ENCODE measurements around the gene HYOU1.
"Not testable (repeated sequence)": the region's sequence is repeated elsewhere in the genome, so short reads cannot be mapped to it uniquely, and the experiment has no call there.

The HYOU1 gene, protein sequence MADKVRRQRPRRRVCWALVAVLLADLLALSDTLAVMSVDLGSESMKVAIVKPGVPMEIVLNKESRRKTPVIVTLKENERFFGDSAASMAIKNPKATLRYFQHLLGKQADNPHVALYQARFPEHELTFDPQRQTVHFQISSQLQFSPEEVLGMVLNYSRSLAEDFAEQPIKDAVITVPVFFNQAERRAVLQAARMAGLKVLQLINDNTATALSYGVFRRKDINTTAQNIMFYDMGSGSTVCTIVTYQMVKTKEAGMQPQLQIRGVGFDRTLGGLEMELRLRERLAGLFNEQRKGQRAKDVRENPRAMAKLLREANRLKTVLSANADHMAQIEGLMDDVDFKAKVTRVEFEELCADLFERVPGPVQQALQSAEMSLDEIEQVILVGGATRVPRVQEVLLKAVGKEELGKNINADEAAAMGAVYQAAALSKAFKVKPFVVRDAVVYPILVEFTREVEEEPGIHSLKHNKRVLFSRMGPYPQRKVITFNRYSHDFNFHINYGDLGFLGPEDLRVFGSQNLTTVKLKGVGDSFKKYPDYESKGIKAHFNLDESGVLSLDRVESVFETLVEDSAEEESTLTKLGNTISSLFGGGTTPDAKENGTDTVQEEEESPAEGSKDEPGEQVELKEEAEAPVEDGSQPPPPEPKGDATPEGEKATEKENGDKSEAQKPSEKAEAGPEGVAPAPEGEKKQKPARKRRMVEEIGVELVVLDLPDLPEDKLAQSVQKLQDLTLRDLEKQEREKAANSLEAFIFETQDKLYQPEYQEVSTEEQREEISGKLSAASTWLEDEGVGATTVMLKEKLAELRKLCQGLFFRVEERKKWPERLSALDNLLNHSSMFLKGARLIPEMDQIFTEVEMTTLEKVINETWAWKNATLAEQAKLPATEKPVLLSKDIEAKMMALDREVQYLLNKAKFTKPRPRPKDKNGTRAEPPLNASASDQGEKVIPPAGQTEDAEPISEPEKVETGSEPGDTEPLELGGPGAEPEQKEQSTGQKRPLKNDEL

DNA sequence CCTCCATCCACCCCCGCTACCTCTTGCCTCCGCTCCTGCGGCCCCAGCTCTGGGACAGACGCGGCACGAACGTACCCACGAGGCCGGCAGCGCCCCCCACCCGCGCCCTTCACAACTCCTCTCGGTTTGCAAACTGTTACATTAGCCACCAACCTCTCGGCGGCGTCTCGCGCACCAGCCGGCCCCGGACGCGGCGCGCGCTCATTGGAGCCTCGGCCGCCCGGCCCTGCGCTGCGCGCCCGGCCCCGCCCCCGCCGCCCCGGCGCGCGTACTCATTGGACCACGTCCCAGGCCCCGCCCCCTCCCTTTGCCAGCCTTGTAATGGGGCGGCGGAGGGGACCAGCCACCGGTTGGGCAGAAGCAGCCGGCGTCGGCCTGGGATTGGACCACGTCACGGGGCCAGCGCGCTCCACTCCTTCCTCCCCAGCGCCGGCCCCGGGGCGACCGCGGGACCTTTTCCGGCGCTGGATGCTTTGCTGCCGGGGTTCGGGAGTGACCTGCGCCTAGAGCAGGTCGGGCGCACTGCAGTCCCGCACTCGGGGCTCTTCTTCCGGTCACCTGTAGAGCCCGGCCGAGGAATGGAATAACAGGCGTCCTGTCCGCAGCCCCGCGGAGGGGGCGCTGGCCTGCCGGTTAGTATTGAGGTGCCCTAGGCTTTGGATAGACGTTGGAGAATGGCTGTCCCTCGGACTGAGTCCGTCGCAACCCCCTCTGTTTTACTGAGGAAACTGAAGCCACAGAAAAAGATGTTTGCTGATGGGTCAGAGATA is at the start of gene HYOU1:
TSS of gene HYOU1 (minus strand) at position 206 of the 770 bp plus-strand sequence. CDS start 1,045 bp downstream, outside the sequence.
- peak; percentile 99 for DNase-seq

DNA sequence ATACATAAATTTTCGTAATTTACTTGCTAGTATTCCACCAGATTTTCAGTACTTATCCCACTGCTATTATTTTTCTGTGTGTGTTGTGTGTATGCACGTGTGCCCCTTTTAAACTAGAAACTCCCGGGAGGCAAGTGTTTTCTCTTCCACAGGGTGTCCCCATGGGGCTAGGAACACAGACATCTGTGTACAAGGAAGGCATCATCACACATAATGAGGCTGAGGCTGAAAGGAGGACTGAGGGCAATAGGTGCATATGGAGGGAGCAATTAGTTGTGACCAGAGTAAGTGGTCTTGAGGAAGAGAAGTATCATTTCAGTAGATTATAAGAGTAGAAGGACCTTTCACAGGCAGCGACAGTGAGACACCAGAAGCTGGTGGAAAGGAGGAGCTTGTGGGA is 46.8 kb upstream of the HYOU1 start:
- no peak for DNase-seq

DNA sequence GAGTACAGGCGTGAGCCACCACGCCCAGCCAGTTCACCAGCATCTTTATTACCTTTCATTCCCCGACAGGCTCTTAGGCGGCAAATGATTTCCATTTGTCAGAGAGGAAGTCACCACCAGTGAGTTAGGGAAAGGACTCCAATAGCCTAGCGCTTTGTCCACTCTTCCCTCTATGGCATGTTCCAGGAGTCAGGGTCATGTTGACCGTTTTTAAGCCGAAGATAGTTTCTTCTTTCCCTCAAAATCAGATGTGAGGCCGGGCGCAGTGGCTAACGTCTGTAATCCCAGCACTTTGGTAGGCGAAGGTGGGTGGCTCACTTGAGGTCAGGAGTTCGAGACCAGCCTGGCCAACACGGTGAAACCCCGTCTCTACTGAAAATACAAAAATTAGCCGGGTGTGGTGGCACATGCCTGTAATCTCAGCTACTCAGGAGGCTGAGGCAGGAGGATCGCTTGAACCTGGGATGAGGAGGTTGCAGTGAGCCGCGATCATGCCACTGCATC is 46.2 kb upstream of the HYOU1 start:
- not testable (repeated sequence) for DNase-seq

DNA sequence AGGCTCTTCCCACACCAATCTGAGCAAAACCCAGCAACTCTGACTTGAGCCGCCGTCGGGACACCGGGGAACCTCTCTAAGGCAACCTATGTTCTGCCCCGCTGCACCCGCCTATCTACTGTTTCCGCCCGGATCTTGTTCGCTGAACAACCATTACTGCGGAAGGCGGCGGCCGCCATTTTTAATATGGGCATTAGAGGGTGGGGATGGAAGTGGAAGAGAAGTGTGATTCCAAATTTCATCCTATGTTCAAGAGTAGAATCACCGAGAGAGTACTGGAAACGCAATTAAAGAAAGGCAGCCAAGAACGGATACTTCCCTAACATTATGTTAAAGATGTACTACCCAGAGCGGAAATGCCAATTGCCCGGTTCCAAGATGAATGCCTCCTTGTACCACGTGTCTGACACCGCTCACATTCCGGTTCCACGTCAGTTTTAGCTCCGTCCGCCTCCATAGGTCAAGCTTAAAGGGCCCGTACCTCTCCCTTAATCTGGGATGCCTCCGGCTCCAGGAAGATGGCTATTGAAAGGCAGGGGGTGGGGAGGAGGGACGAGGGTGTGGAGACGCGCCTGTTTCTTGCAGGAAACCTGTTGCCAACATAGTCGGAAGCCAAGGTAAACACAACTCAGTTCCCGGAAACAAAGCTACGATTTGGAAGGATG is 44.9 kb upstream of the HYOU1 start, which contains the start of gene DPAGT1:
TSS of gene DPAGT1 (minus strand) at position 95 of the 665 bp plus-strand sequence. CDS start 198 bp downstream, outside the sequence.
- peak; percentile 93 for DNase-seq

DNA sequence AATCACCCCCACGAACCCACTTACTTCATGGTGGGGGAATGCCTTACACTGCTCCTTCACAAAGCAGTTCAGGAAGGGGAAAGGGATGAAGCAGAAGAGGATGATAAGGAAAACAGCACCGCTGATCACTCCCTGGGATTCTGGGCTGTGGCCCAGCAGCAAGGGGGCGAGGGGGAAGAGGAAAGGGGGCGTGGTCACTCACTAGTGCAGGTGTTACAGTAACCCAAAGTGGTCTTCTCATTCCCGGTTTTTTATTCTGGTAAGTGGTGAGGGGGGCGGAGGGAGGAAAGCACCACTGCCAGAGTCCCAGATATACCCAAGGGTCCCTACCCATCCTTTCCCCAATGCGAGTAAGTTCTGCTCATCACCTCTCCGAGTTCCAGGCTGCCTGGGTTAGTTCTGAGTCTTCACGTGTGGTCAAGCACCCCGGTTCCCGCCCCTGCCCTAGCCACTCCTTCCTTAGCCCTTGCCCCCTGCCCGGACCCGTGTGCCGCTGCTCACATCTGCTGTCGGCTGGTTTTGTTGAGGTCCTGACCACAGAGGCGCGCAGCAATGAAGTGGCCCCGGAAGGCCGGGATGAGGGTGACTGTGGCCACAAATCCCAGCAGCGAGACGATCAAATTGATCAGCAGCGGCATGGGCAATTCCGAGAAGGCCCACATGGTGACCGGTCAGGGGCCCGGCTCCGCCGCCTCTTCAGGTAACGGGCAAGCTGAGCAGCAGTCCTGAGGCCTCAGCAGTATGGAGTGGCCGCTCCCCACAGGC is 44.2 kb upstream of the HYOU1 start:
- DNase-seq = peak; percentile 67

DNA sequence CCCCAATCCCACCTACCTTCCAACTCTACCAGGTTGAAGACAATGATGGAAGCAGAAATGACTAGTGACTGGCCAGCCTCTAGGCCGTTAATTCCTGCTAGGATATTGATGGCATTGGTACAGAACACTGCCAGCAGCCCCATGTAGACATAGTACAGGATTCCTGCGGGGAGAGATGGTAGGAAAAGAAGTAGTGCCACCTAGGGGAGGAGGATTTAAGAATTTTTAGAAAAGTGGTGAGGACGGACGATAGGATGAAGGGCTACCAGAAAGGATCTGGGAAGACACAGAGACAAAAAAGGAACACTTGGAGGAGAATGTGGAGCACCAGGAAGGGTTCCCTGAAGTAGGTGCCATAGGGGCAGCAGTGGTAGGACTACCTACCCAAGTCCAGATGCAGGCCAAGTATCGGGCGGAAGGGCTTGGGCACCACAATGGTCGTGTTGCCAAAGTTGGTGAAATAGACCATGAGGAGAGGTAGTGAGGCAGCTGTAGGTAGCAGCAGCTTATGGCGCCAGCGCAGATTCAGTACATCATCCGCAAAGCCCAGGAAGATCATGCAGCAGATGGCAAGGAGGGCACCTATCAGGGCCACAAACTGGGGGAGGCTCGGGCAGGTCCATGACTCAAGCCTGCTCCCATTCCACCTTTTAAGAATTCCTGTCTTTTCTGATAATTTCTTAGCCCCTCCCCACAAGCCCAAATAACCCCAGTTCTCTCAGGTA is 43.4 kb upstream of the HYOU1 start:
- DNase-seq = no peak

DNA sequence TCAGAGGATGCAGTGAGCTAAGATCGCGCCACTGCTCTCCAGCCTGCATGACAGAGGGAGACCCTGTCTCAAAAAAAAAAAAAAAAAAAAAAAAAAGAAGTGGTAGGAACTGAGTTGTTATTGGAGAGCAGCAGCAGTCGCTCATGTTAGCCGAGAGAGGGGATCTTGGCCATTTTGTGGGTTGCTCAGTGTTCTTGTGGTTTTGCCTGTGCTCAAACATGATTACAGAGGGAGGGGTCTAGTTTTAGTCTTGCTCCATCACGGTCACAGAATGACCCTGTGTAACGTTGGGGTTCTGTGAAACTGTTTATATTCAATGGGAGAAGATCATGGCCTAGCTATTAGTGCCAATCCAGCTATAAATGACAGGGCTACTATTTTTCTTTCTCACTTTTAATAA is 42.7 kb upstream of the HYOU1 start:
- DNase-seq = no peak

DNA sequence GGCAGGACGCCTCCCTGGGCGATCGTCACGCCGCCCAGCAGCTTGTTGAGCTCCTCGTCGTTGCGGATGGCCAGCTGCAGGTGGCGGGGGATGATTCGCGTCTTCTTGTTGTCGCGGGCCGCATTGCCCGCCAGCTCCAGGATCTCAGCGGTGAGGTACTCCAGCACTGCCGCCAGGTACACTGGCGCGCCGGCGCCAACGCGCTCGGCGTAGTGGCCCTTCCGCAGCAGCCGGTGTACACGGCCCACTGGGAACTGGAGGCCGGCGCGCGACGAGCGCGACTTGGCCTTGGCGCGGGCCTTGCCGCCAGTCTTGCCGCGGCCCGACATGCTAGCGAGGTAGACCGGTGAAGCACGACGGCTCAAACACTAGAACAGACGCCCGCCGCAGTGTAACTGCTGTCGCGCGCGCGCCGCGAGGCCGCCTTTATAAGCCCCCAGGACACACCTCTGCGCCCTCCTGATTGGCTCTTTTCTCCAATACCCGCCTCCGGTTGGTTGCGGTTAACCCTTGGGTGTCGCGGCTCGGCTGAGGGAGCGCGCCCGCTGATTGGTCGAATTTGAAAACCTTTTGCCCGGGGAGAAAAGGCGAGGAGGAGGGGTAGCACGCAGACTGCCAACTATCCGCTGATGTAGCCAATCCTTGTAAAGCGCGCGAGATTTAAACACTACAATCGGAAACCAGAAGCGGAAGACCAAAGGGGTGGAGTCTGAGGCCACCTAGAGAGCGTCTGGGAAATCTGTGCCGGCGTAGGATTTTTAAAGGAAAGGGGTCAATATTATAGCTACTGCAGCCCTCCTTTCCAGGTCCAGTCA is 38.3 kb upstream of the HYOU1 start:
- peak; percentile 100 for DNase-seq

DNA sequence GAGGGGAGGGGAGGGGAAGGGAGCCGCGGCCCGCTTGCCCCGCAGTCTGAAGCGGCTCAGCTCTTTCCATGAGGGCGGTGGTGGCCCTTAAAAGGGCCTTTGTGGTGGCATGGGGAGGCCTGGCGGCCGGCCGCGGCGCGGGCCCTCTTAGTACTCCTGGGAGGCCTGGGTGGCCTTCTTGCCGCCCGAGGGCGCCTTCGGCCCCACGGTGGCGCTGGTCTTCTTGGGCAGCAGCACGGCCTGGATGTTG is 37.7 kb upstream of the HYOU1 start:
- DNase-seq = peak; percentile 76

DNA sequence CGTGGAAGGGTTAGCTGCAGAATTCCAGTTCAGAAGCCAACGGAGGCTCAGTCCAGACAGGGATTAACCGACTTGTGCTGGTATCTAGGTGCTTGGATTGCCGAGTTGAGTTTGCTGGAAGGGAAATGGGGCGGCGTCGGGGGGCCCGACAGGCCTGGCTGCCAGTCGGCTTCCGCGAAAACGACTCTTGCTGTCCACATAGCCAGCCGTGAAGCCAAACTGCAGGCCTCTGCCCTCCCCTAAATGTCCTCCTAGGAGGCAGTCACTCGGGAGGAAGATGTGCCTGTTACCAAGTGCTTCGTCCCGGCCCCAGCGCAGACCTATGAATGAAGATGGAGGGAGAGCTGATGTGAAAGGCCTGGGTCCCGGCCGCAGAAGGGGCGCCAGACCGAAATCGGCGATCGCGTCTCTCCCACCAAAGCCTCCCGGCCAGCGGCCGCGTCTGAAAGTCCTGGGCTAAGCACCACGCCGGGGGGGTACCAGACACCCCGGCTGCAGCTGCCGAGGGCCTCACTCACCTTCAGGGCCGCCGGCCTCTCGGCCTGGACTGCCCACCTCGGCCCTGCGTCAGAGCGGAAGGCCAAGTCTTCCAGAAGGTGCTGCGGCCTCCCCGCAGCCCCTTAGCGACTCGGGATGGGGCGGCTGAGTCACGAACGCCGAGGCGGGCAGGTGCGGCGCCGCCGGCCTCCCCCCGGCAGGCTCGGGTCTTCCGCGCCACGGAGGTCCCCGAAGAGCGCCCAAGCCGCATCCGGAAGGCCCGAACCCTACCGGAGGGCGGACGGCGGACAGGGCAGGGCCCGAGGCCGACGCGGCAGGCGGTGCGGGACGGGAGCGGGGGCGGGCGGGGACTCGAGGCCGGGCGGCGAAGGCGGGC is 37.2 kb upstream of the HYOU1 start:
- peak; percentile 60 for DNase-seq

DNA sequence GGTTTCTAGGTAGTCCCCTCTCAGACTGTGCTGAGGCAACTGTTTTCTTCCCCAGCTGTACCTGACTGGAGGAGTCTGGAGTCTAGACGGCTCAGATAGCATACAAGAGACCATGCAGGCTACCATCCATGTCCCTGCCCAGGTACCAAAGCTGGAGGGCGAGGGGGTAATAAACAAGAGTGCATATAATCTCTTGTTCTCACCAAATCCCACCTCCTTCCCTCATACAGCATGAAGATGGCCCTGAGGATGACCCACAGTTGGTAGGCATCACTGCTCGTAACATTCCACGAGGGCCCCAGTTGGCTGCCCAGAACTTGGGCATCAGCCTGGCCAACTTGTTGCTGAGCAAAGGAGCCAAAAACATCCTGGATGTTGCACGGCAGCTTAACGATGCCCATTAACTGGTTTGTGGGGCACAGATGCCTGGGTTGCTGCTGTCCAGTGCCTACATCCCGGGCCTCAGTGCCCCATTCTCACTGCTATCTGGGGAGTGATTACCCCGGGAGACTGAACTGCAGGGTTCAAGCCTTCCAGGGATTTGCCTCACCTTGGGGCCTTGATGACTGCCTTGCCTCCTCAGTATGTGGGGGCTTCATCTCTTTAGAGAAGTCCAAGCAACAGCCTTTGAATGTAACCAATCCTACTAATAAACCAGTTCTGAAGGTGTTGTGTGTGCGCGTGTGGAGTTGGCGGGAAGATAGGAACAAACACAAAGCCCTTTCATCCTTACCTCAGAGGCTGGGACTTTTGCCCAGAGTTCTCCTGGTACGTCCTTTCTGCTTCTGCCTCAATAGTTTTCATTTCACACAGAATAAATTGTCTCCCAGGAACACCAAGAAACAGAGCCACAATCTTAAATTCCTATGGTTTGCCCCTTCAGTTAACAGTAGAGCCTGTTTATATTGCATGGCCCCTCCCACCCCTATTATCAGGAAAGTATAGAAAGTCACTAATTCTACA is 36.2 kb upstream of the HYOU1 start:
- no peak for DNase-seq

DNA sequence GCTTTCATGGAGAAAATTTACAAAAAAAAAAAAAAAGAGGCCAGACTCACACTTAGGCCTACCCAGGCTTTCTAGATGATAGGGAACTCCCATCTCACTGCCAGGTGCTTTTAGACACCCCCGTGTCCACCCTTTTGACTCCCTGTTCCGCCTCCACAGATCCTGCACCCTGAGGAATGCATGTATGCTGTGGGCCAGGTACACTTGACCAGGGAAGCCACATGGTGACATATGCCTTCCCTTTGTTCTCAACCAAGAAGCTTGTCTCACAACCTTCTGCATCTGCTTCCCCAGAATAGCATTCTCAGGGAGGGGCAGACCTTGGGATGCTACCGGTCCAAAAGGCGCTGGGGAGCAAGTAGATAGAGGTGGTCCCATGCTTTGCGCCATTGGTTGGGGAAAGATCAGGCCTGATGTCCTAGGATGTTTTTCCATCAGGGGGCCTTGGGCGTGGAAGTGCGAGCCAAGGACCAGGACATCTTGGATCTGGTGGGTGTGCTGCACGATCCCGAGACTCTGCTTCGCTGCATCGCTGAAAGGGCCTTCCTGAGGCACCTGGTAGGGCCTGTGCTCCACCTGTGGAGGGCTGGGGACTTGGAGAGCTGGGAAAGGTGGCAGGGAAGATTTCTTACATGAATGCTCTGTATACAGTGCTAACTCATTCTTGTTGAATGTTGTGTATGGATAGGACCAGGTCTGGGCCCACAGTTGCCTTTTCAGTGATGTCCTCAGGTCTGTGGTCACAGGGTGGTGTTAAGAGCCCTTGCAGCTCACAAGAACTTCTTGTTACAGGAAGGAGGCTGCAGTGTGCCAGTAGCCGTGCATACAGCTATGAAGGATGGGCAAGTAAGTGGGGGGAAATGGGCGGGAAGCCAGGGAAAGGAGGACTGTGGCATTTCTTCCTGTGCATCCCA is 35.2 kb upstream of the HYOU1 start:
- DNase-seq = no peak

DNA sequence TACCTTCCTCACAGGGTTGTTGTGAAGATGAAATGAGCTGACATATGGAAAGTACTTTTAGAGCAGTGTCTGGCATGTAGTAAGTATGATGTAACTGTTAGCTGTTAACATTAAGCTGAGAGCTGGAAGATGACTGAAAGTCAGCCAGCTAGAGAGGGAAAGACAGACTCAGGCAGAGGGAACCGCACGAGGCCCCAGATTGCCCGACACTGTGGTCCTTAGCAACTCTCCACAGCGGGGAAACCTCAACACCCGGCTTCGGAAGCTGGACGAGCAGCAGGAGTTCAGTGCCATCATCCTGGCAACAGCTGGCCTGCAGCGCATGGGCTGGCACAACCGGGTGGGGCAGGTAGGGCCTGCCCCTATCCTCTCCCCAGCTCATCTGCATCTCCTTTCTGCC is 34.2 kb upstream of the HYOU1 start:
- no peak for DNase-seq

DNA sequence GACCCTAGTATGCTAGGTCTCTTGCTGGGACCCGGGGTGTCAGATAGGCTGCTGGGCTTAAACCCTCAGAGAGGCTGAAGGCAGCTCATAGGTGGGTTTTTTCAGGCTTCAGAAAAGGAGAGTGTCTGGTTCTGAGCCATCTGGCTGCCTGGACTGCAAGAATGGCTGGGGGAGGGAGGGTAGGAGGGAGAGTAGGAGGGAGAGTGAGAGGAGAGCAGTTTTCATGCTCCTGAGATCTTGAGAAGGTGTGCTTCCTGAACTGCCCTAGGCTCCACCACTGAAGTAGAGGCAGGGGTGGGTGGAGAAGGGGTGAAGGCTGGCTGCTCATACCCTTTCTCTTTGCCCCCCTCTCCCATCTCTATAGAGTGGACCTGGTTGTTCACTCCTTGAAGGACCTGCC is 32.3 kb upstream of the HYOU1 start:
- no peak for DNase-seq

DNA sequence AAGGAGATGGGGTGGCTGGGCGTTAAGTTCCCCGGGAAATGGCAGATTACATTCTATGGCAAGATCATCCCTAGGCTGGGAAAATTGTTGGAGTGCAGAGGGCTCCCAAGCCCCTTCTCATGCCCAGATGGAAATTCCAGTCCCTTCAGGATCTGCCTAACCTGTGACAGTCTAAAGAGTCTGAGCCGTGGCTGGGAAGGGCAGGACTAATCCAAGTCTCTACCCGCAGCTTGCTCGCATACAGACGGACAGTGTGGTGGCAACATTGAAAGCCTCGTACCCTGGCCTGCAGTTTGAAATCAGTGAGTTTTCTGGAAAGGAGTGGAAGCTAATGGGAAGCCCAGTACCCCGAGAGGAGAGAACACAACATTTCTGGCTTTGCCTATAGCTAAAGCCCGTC is 31.4 kb upstream of the HYOU1 start:
- DNase-seq = no peak

DNA sequence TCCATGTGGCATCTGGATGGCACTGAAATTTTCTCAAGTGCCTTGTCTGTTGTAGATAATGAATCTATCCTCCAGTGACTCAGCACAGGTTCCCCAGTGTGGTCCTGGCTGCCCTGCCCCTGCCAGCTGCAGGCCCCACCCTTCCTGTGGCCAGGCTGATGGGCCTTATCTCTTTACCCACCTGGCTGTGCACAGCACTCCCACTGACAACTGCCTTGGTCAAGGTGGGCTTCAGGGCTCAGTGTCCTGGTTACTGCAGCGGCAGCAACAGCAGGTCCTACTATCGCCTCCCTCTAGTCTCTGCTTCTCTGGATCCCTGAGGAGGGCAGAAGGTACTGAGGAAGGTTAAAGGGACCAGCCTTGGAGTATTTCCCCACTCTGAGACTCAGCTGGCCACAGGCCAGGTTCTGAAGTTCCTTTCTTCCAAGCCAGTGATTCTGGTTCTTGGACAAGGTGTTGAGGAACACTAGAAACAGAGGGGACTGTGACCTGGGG is 30.8 kb upstream of the HYOU1 start:
- no peak for DNase-seq
